ENCODE results near the gene AKT3.

The AKT3 gene

DNA sequence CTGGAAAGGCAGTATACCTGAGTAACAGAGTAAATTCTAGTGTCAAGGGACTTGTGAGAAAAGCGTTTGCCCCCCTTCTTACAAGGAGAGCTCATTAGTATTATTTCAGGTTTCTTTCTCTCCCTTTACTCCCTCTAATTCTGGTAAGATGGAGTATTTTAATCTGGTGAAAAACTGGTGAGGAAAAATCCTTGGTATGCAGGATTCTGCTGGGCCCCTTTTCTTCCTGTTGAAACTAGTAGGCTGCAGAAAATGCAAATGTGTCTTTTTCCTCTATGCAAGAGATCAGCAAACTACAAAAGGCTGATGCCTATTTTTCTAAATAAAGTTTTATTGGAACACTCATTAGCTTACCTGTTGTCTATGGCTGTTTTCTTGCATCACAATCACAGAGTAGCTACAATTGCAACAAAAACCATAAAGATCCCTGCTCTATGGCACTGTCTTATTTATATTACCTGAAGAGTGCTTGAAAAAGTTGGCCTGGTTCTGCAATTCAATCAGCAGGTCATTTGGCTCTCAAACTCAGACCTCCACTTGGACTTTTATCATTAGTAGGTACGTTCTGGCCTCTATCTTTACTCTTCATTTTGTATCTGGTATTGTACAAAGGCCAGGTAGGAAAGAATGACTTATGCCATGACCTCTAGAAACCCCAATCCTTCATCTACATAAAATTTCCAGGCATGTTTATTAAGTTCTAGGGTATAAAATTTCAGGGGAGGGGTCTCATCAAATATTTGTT, 109.6 kb downstream of the AKT3 start:
- no peak overlapping the region for H3K27ac ChIP-seq (ENCODE audit: low read depth, low read length)

DNA sequence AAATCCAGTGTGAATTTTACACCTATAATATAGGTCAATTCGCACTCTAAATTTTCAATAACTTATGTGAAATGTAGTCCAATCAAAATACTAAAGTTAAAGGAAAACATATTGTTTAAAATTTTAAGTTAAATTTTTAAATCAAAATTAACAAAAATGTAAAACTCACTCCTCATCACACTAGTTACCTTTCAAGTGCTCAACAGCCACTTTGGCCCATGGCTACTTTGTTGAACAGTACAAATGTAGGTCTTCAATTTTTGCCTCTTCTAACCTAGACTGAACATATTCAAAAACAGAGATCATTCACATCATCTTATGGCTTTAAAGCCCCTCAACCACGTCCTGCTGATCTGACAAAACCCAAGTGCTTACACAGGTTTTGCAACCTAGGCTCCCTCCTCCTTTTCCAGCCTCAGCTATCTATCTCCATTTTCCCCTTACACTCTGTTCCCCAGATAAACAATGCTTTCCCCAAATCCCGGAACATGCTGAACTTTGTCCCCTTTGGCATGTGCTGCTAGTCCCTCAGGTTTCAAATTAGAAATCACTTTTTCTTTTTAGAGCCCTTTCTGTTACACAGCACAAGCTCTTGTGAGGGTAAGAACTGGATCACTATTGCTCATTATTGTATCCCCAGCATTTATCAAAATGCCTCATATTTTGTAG, 110.6 kb downstream of the AKT3 start:
- Histone ChIP-seq H3K27me3 (ENCODE audit: control insufficient read depth in 5 of 5, insufficient read depth in 4 of 5, low read length in 5 of 5) (no peaks in the 10 kb centered on the region), H3K27ac (ENCODE audit: low read depth, low read length) (no peak overlapping the region), H3K9me3 (ENCODE audit: control insufficient read depth in 5 of 5, low read length in 5 of 5) (no peaks in the 10 kb centered on the region), H3K4me1 (ENCODE audit: control insufficient read depth in 5 of 5, insufficient read depth in 5 of 5, low read length in 5 of 5) (peaks cover 2 to 12% (median 10%) of the 10 kb centered on the region in 5 donors), H3K36me3 (ENCODE audit: control insufficient read depth in 5 of 5, insufficient read depth in 5 of 5, low read length in 5 of 5) (no peaks in the 10 kb centered on the region), H3K4me3 (ENCODE audit: low read depth in 1 of 5, low read length in 5 of 5) (no peak overlapping the region), H3K9ac (ENCODE audit: low read length in 5 of 5) (no peak overlapping the region)

More for the DNA sequence above, 109.6 kb downstream of the AKT3 start:
- Histone ChIP-seq H3K4me3 (ENCODE audit: low read depth in 1 of 5, low read length in 5 of 5) (no peak overlapping the region), H3K27me3 (ENCODE audit: control insufficient read depth in 5 of 5, insufficient read depth in 4 of 5, low read length in 5 of 5) (no peaks in the 10 kb centered on the region), H3K36me3 (ENCODE audit: control insufficient read depth in 5 of 5, insufficient read depth in 5 of 5, low read length in 5 of 5) (no peaks in the 10 kb centered on the region), H3K4me1 (ENCODE audit: control insufficient read depth in 5 of 5, insufficient read depth in 5 of 5, low read length in 5 of 5) (peaks cover 2 to 13% (median 12%) of the 10 kb centered on the region in 5 donors), H3K9ac (ENCODE audit: low read length in 5 of 5) (no peak overlapping the region), H3K9me3 (ENCODE audit: control insufficient read depth in 5 of 5, low read length in 5 of 5) (no peaks in the 10 kb centered on the region)

GRCh38 chr1:243738020-243738419, 112.0 kb downstream of the AKT3 start:
- H3K27ac ChIP-seq (ENCODE audit: low read depth, low read length): no peak overlapping the region
- H3K4me3 ChIP-seq (ENCODE audit: low read depth in 1 of 5, low read length in 5 of 5): no peak overlapping the region
- peaks cover 2 to 12% (median 10%) of the 10 kb centered on the region in 5 donors for H3K4me1 ChIP-seq (ENCODE audit: control insufficient read depth in 5 of 5, insufficient read depth in 5 of 5, low read length in 5 of 5)
- H3K9ac ChIP-seq (ENCODE audit: low read length in 5 of 5): no peak overlapping the region
- H3K27me3 ChIP-seq (ENCODE audit: control insufficient read depth in 5 of 5, insufficient read depth in 4 of 5, low read length in 5 of 5): no peaks in the 10 kb centered on the region
- no peaks in the 10 kb centered on the region for H3K36me3 ChIP-seq (ENCODE audit: control insufficient read depth in 5 of 5, insufficient read depth in 5 of 5, low read length in 5 of 5)
- H3K9me3 ChIP-seq (ENCODE audit: control insufficient read depth in 5 of 5, low read length in 5 of 5): no peaks in the 10 kb centered on the region

DNA sequence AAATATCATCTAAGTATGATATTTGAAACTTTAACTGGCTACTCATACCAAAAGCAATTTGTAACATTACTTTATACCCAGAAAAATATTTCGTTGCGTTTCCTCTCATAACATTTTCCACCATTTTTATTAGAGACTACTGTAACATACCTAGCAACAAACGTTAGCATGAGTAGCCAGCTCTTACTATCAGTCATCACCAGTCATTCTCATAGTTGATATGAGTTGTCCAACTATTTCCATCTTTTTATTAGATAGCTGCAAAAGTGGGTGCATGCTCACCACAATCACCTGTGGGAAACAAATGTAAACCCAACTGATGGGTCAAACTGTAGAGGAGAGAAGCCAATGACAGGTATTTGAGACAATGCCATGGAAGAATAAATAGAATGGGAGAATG, 114.6 kb downstream of the AKT3 start:
- H3K27me3 ChIP-seq (ENCODE audit: control insufficient read depth in 5 of 5, insufficient read depth in 4 of 5, low read length in 5 of 5): no peaks in the 10 kb centered on the region
- peaks cover 2 to 27% (median 17%) of the 10 kb centered on the region in 5 donors for H3K4me1 ChIP-seq (ENCODE audit: control insufficient read depth in 5 of 5, insufficient read depth in 5 of 5, low read length in 5 of 5)
- no peaks in the 10 kb centered on the region for H3K36me3 ChIP-seq (ENCODE audit: control insufficient read depth in 5 of 5, insufficient read depth in 5 of 5, low read length in 5 of 5)
- no peak overlapping the region for H3K9ac ChIP-seq (ENCODE audit: low read length in 5 of 5)
- H3K9me3 ChIP-seq (ENCODE audit: control insufficient read depth in 5 of 5, low read length in 5 of 5): no peaks in the 10 kb centered on the region
- H3K4me3 ChIP-seq (ENCODE audit: low read depth in 1 of 5, low read length in 5 of 5): no peak overlapping the region
- H3K27ac ChIP-seq (ENCODE audit: low read depth, low read length): no peak overlapping the region

DNA sequence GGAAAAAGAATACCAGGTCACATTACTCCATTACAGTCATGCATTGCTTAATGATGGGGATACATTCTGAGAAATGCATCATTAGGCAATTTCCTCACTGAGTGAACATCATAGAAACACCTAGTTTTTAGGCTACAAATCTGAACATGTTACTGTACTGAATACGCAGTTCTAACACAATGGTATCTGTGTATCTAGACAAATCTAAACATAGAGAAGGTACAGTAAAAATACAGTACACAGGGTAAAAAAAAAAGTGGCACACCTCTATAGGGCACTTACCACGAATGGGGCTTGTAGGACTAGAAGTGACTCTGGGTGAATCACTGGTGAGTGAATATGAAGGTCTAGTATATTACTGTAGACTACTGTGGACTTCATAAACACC, 115.7 kb downstream of the AKT3 start:
- Histone ChIP-seq H3K36me3 (ENCODE audit: control insufficient read depth in 5 of 5, insufficient read depth in 5 of 5, low read length in 5 of 5) (no peaks in the 10 kb centered on the region), H3K9ac (ENCODE audit: low read length in 5 of 5) (no peak overlapping the region), H3K4me3 (ENCODE audit: low read depth in 1 of 5, low read length in 5 of 5) (no peak overlapping the region), H3K4me1 (ENCODE audit: control insufficient read depth in 5 of 5, insufficient read depth in 5 of 5, low read length in 5 of 5) (peaks cover 0 to 20% (median 12%) of the 10 kb centered on the region in 5 donors), H3K27ac (ENCODE audit: low read depth, low read length) (no peak overlapping the region), H3K27me3 (ENCODE audit: control insufficient read depth in 5 of 5, insufficient read depth in 4 of 5, low read length in 5 of 5) (no peaks in the 10 kb centered on the region), H3K9me3 (ENCODE audit: control insufficient read depth in 5 of 5, low read length in 5 of 5) (no peaks in the 10 kb centered on the region)

- H3K27me3 ChIP-seq (ENCODE audit: control insufficient read depth in 5 of 5, insufficient read depth in 4 of 5, low read length in 5 of 5): no peaks in the 10 kb centered on the region
- peaks cover 0 to 20% (median 12%) of the 10 kb centered on the region in 5 donors for H3K4me1 ChIP-seq (ENCODE audit: control insufficient read depth in 5 of 5, insufficient read depth in 5 of 5, low read length in 5 of 5)
- H3K36me3 ChIP-seq (ENCODE audit: control insufficient read depth in 5 of 5, insufficient read depth in 5 of 5, low read length in 5 of 5): no peaks in the 10 kb centered on the region
- no peak overlapping the region for H3K27ac ChIP-seq (ENCODE audit: low read depth, low read length)
- no peaks in the 10 kb centered on the region for H3K9me3 ChIP-seq (ENCODE audit: control insufficient read depth in 5 of 5, low read length in 5 of 5)
- H3K9ac ChIP-seq (ENCODE audit: low read length in 5 of 5): no peak overlapping the region
- no peak overlapping the region for H3K4me3 ChIP-seq (ENCODE audit: low read depth in 1 of 5, low read length in 5 of 5)
These were observed 116.3 kb downstream of the AKT3 start for GRCh38 chr1:243733670-243734307.

GRCh38 chr1:243732637-243733036, 117.4 kb downstream of the AKT3 start:
- H3K9ac ChIP-seq (ENCODE audit: low read length in 5 of 5): no peak overlapping the region
- H3K36me3 ChIP-seq (ENCODE audit: control insufficient read depth in 5 of 5, insufficient read depth in 5 of 5, low read length in 5 of 5): no peaks in the 10 kb centered on the region
- no peak overlapping the region for H3K27ac ChIP-seq (ENCODE audit: low read depth, low read length)
- H3K9me3 ChIP-seq (ENCODE audit: control insufficient read depth in 5 of 5, low read length in 5 of 5): no peaks in the 10 kb centered on the region
- no peaks in the 10 kb centered on the region for H3K27me3 ChIP-seq (ENCODE audit: control insufficient read depth in 5 of 5, insufficient read depth in 4 of 5, low read length in 5 of 5)
- no peak overlapping the region for H3K4me3 ChIP-seq (ENCODE audit: low read depth in 1 of 5, low read length in 5 of 5)
- H3K4me1 ChIP-seq (ENCODE audit: control insufficient read depth in 5 of 5, insufficient read depth in 5 of 5, low read length in 5 of 5): peaks cover 0 to 20% (median 11%) of the 10 kb centered on the region in 5 donors

DNA sequence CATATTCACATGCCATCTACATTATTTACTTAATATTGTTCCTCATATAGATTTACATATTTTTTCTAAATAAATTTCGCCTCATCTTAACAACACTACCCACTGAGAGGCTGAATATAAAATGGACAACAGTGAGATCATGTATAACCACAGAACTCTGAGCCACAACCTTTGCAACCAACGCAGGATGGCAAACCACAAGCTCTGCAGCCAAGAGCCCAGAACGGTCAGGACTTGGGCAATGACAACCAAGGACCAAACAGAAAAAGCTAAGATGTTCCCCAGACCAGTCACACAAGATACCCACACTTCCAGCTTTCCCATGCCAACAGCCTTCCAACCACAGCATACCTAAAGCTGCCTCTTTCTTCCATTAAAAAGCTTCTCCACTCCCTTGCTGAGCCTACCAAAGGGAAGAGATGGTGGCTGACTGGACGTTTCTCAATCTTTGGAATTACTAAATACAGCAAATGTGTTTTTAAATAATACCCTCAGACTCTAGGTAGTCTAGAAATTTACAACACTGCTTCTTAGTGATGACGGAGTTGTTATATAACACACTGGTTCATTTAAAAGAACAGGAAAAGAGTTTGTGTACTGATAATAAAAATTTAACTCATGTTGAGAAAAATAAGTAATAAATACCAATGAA, 117.9 kb downstream of the AKT3 start:
- no peak overlapping the region for H3K4me3 ChIP-seq (ENCODE audit: low read depth in 1 of 5, low read length in 5 of 5)
- no peak overlapping the region for H3K9ac ChIP-seq (ENCODE audit: low read length in 5 of 5)
- H3K36me3 ChIP-seq (ENCODE audit: control insufficient read depth in 5 of 5, insufficient read depth in 5 of 5, low read length in 5 of 5): no peaks in the 10 kb centered on the region
- H3K4me1 ChIP-seq (ENCODE audit: control insufficient read depth in 5 of 5, insufficient read depth in 5 of 5, low read length in 5 of 5): peaks cover 0 to 20% (median 11%) of the 10 kb centered on the region in 5 donors
- H3K27ac ChIP-seq (ENCODE audit: low read depth, low read length): no peak overlapping the region
- no peaks in the 10 kb centered on the region for H3K27me3 ChIP-seq (ENCODE audit: control insufficient read depth in 5 of 5, insufficient read depth in 4 of 5, low read length in 5 of 5)
- no peaks in the 10 kb centered on the region for H3K9me3 ChIP-seq (ENCODE audit: control insufficient read depth in 5 of 5, low read length in 5 of 5)

DNA sequence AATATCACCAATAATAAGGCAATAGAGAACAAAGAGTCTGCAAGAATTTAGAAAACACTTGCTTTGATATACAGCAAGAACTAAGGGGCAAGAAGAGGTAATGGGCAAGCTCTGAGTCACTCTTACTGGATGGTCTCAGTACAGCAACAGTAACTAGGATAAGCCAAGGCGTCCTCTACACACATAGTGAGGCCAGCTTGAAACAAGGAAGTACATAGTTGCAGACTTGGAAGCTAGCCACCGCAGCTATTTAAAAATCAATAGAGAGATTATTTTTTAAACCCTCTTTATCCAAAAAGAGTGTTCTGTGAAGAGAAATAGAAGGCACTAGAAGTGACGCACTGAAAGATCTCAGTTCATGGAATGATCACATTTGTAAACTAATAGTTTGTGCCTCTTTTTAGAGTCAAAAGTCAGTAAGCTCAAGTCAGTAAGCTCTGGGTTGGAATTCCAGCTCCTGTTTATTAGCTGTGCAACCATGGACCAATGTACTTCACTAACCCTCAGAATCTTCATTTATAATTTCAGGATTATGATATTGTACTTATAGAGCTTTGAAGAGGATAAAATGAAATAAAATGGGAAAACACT, 118.6 kb downstream of the AKT3 start:
- peaks cover 0 to 20% (median 12%) of the 10 kb centered on the region in 5 donors for H3K4me1 ChIP-seq (ENCODE audit: control insufficient read depth in 5 of 5, insufficient read depth in 5 of 5, low read length in 5 of 5)
- H3K36me3 ChIP-seq (ENCODE audit: control insufficient read depth in 5 of 5, insufficient read depth in 5 of 5, low read length in 5 of 5): no peaks in the 10 kb centered on the region
- no peaks in the 10 kb centered on the region for H3K27me3 ChIP-seq (ENCODE audit: control insufficient read depth in 5 of 5, insufficient read depth in 4 of 5, low read length in 5 of 5)
- H3K4me3 ChIP-seq (ENCODE audit: low read depth in 1 of 5, low read length in 5 of 5): no peak overlapping the region
- H3K27ac ChIP-seq (ENCODE audit: low read depth, low read length): no peak overlapping the region
- no peaks in the 10 kb centered on the region for H3K9me3 ChIP-seq (ENCODE audit: control insufficient read depth in 5 of 5, low read length in 5 of 5)
- no peak overlapping the region for H3K9ac ChIP-seq (ENCODE audit: low read length in 5 of 5)
